H1 (cell line): ENCODE measurements around the gene FGD4. TPM values are rescaled to one million over a fixed set of nuclear protein-coding genes. Genes with fewer than 3 reads are reported as not detected.

Source experiments
- polyA plus RNA-seq, 7 experiments: library from polyadenylated mRNA; depleted of rRNA in 3 of 7; stranded (reverse) in 5 of 7; unstranded in 2 of 7; fragments of >200 nt in 5 of 7; fragments of 200-250 nt in 2 of 7; gene quantifications; 1 replicate in 5 of 7; 2 replicates in 1 of 7; 4 replicates in 1 of 7; pipeline versions ENCODE4 v1.2.1 to v1.2.3, GENCODE V29; 2011 to 2013; ENCODE audit warnings: missing spikeins in 2 of 7, mixed read lengths in 2 of 7
- total RNA-seq: library from RNA; stranded (reverse); fragmentation: NEBNext Ultra II Directional; extraction: Animal tissue kit (Norgen Biotek cat#: 25700); gene quantifications from 2 replicates; pipeline ENCODE4 v1.2.1, GENCODE V29; 2021
- TF ChIP-seq, protein P1 (sequence below): fragments of 300-600 bp; sonication (generic); IDR thresholded peaks from 2 replicates; pipeline ENCODE4 v1.7.1; 2012; ENCODE audit warnings: low read length, moderate library complexity, mild to moderate bottlenecking, inconsistent platforms; ENCODE audit not compliant: insufficient replicate concordance
- TF ChIP-seq, protein P2 (sequence below), 3 experiments: IDR thresholded peaks; 1 replicate in 2 of 3; 2 replicates in 1 of 3; pipeline versions ENCODE4 v1.5.1 to v1.6.1; 2011; ENCODE audit warnings: low read length in 3 of 3, mild to moderate bottlenecking in 3 of 3, inconsistent platforms in 2 of 3, low read depth in 1 of 3, moderate library complexity in 1 of 3; ENCODE audit not compliant: insufficient read depth in 1 of 3; ENCODE audit errors: control extremely low read depth in 1 of 3

Gene FGD4
- total and polyA plus RNA-seq, 2 of the 8 experiments (the other 6 are each of a cell fraction or from before 2014, with no cell fraction given), result 8.5 to 48.2 TPM

DNA sequence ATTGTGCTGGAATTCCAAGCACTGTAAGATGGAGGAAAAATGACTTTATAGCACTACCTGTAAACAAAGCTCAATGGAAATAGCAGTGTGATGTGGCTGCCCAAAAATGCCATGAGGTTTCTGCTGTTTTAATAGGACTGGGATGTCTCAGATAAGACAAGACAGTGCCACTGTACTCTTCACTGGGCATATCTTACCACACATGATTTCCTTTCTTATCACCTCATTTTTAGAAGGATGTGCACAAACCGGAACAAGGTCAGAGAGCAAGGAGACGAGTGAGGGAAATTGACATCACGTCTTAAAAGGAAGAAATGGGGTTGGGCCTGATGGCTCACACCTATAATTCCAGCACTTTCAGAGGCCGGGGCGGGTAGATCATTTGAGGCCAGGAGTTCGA, 38.4 kb upstream of the FGD4 start (continued):
- TF ChIP-seq, protein P1, sequence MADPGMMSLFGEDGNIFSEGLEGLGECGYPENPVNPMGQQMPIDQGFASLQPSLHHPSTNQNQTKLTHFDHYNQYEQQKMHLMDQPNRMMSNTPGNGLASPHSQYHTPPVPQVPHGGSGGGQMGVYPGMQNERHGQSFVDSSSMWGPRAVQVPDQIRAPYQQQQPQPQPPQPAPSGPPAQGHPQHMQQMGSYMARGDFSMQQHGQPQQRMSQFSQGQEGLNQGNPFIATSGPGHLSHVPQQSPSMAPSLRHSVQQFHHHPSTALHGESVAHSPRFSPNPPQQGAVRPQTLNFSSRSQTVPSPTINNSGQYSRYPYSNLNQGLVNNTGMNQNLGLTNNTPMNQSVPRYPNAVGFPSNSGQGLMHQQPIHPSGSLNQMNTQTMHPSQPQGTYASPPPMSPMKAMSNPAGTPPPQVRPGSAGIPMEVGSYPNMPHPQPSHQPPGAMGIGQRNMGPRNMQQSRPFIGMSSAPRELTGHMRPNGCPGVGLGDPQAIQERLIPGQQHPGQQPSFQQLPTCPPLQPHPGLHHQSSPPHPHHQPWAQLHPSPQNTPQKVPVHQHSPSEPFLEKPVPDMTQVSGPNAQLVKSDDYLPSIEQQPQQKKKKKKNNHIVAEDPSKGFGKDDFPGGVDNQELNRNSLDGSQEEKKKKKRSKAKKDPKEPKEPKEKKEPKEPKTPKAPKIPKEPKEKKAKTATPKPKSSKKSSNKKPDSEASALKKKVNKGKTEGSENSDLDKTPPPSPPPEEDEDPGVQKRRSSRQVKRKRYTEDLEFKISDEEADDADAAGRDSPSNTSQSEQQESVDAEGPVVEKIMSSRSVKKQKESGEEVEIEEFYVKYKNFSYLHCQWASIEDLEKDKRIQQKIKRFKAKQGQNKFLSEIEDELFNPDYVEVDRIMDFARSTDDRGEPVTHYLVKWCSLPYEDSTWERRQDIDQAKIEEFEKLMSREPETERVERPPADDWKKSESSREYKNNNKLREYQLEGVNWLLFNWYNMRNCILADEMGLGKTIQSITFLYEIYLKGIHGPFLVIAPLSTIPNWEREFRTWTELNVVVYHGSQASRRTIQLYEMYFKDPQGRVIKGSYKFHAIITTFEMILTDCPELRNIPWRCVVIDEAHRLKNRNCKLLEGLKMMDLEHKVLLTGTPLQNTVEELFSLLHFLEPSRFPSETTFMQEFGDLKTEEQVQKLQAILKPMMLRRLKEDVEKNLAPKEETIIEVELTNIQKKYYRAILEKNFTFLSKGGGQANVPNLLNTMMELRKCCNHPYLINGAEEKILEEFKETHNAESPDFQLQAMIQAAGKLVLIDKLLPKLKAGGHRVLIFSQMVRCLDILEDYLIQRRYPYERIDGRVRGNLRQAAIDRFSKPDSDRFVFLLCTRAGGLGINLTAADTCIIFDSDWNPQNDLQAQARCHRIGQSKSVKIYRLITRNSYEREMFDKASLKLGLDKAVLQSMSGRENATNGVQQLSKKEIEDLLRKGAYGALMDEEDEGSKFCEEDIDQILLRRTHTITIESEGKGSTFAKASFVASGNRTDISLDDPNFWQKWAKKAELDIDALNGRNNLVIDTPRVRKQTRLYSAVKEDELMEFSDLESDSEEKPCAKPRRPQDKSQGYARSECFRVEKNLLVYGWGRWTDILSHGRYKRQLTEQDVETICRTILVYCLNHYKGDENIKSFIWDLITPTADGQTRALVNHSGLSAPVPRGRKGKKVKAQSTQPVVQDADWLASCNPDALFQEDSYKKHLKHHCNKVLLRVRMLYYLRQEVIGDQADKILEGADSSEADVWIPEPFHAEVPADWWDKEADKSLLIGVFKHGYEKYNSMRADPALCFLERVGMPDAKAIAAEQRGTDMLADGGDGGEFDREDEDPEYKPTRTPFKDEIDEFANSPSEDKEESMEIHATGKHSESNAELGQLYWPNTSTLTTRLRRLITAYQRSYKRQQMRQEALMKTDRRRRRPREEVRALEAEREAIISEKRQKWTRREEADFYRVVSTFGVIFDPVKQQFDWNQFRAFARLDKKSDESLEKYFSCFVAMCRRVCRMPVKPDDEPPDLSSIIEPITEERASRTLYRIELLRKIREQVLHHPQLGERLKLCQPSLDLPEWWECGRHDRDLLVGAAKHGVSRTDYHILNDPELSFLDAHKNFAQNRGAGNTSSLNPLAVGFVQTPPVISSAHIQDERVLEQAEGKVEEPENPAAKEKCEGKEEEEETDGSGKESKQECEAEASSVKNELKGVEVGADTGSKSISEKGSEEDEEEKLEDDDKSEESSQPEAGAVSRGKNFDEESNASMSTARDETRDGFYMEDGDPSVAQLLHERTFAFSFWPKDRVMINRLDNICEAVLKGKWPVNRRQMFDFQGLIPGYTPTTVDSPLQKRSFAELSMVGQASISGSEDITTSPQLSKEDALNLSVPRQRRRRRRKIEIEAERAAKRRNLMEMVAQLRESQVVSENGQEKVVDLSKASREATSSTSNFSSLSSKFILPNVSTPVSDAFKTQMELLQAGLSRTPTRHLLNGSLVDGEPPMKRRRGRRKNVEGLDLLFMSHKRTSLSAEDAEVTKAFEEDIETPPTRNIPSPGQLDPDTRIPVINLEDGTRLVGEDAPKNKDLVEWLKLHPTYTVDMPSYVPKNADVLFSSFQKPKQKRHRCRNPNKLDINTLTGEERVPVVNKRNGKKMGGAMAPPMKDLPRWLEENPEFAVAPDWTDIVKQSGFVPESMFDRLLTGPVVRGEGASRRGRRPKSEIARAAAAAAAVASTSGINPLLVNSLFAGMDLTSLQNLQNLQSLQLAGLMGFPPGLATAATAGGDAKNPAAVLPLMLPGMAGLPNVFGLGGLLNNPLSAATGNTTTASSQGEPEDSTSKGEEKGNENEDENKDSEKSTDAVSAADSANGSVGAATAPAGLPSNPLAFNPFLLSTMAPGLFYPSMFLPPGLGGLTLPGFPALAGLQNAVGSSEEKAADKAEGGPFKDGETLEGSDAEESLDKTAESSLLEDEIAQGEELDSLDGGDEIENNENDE, result no peak
- TF ChIP-seq, protein P2, sequence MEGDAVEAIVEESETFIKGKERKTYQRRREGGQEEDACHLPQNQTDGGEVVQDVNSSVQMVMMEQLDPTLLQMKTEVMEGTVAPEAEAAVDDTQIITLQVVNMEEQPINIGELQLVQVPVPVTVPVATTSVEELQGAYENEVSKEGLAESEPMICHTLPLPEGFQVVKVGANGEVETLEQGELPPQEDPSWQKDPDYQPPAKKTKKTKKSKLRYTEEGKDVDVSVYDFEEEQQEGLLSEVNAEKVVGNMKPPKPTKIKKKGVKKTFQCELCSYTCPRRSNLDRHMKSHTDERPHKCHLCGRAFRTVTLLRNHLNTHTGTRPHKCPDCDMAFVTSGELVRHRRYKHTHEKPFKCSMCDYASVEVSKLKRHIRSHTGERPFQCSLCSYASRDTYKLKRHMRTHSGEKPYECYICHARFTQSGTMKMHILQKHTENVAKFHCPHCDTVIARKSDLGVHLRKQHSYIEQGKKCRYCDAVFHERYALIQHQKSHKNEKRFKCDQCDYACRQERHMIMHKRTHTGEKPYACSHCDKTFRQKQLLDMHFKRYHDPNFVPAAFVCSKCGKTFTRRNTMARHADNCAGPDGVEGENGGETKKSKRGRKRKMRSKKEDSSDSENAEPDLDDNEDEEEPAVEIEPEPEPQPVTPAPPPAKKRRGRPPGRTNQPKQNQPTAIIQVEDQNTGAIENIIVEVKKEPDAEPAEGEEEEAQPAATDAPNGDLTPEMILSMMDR (IDR thresholded peaks at IDR 0.05; ENCODE audit: control extremely low read depth in 1 of 3, insufficient read depth in 1 of 3, low read depth in 1 of 3, low read length in 3 of 3), result no peak
- TF ChIP-seq, all 59 proteins: peak for 0
